HG02885 (cell line): ENCODE results near the gene NCR3LG1.

ENCODE experiments used
- ATAC-seq: cut with Tn5 transposase; IDR thresholded peaks from one replicate; pipeline ENCODE4 v1.9.1; 2021; ENCODE audit warnings: mild to moderate bottlenecking; ENCODE audit not compliant: unreplicated experiment, poor library complexity

NCR3LG1 gene

GRCh38 chr11:17391493-17392355 is 40.1 kb downstream of the NCR3LG1 start:
- no peak for ATAC-seq

- no peak for ATAC-seq
Observed at GRCh38 chr11:17392872-17393271, 41.3 kb downstream of the NCR3LG1 start.

DNA sequence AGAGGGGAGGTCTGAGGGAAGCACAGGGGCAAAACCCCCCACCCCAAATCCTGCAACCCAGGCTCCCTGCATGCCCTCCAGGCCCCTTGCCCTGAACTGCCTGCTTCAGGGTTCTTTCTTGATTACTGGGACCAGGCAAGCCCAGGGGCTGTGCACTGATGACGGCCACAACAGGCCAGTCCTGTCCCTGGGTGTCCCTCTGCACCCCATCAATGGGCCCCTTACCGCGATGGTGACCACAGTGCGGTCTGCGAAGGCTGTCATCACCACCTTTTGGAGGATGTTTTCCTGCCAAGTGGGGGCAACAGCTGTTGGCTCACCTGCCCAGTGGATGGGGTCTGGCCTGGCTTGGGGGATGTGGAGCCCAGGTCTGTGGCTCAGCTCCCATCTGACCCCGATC is 41.9 kb downstream of the NCR3LG1 start:
- ATAC-seq: no peak

DNA sequence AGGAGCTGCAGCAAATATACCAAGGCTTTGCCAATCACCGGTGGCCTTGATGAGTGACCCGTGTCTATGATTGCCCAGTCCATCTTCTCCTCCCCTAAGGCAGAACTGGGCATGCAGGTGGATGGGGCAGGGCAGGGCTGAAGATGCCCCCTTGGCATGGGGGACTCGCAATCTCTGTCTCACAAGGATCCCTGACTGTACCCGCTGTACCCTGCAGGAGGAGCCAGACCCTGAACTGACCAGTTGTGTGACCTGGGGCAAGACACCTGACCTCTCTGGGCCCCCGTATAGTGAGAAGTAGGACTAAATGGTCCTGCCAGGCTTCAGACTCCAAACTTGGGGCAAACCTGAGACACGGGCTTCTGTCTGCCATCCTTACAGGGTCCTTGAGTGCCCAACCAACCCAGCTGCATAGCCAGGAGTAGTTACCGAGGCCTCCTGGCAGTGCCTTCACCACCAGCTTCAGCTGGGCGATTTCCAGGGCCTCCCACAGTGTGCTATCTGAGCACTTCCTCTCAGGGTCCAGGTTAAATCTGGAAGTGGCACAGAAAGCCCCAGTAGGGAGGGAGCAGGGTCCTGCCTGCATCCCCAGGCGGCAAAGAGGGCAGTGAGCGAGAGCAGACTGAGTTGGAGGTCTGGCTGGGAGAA is 43.3 kb downstream of the NCR3LG1 start:
- ATAC-seq: no peak

DNA sequence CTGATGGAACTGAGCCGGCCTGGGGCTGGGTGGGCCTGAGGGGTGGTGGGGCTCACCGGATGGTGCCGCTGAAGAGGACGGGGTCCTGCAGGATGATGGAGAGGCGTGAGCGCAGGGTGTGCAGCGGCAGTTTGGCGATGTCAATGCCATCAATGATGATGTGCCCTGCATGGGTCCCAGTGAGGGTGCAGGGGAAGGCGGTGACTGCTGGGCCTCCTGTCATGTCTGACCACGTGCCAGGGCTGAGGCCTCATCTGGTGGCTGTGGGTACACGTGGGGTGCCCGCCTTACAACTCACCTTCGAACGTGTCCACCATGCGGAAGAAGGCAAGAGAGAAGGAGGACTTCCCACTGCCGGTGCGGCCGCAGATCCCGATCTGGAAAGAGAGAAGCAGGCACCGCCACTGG is 44.0 kb downstream of the NCR3LG1 start:
- no peak for ATAC-seq

DNA sequence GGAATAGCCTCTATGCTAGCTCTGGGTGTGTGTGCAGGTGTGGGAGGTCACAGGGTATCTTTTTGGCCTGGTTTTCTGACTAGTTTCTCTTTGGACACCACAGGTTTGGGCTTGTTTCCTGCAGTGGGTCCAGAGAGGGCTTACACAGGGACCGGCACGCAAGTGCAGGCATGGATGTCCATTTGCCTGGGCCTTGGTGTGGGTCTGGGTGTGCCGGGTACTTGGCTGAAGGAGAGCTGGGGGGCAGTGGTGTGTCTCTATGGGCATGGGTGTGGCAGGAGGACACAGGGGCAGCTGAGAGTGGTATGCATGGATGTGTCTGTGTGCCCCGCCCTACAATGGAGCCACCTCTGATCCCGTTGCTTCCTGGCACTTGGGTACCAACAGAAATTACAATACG is 44.4 kb downstream of the NCR3LG1 start:
- no peak for ATAC-seq

DNA sequence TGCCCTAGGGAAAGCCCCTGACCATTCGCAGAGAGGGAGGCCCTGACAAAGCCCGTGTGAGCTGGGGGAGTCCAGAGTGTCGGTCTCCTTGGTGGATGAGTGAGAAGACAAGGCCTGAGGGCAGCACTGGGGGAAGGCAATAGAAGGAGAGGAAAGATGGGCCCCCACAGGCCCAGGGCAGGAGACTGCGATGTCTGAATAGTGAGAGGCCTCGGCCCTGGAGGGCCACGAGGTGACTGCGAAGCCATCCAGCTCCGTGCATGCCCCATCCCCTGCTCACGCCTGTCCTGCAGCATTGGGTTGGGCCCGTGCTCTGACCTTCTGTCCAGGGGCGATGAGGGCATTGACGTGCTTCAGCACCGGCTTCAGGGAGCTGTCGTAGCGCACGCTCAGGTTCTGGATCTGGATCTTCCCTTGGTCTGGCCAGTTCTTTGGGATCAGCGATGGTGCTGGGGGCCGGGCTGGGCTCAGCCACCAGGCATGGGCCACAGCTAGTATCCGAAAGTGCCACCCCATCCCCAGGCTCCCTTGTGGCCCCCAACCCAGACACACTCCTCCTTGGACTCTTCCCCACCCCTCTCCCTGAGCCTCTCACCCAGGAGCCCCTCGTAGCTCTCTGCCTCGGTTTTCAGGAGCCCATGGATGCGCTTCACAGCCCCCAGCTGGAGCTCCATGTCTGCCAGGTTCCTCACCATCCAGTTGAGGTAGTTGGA is 45.2 kb downstream of the NCR3LG1 start:
- no peak for ATAC-seq

- no peak for ATAC-seq
Observed at GRCh38 chr11:17397311-17398002, 45.9 kb downstream of the NCR3LG1 start.

- no peak for ATAC-seq
Observed at GRCh38 chr11:17399236-17399635, 47.6 kb downstream of the NCR3LG1 start.

DNA sequence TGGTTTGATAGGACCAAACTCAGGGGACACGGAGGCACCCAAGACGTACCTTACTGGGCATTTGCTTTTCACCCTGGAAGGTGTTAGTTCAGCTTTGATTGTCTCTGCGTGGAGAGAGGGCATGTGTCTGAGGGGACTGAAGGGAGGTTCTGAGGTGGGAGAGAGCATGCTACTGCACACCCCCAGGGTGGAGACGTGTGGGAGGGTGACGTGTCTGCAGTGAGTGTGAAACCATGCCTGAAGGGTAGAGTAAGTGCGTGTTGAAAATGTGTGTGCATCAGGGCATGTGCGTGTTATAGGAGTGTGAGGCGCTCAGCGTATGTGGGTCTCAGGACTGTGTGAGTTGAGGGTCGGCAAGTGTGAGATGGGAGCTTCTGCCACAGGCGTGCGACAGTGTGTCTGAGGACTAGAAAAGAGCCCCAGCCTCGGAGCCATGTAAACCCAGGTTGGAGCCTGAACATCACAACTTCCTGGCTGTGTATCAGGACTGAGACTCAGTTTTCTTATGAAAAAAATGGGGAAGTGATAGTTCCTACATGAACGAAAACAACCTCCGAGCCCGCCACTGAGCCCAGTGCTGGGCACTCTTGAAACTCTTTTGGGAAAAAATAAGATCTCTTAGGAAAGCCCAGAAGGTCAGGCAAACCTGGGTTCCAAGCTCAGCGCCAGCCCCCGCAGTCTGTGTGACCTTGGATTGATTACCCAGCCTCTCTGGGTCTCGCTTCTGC is 48.6 kb downstream of the NCR3LG1 start:
- peak; percentile 76 for ATAC-seq

- no peak for ATAC-seq
Observed at GRCh38 chr11:17401316-17401715, 49.7 kb downstream of the NCR3LG1 start.

DNA sequence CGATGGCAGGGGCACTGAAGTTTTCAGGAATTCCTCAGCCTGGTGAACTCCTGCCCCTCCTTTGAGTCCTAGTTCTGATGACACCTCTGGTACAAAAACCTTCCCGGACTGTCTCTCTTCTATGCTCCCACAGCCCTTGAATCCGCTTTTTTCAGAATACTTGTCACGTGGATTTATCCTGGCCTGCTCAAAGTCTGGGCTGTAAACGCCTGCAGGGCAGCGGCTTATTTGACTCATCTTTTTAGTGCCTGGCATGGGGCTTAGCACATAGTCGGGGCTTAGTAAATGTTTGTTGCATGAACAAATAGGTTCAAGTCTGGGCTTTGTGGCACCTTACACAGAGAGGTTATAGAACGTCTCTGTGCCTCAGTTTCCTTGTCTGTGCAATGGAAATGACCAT is 50.2 kb downstream of the NCR3LG1 start:
- ATAC-seq: no peak

DNA sequence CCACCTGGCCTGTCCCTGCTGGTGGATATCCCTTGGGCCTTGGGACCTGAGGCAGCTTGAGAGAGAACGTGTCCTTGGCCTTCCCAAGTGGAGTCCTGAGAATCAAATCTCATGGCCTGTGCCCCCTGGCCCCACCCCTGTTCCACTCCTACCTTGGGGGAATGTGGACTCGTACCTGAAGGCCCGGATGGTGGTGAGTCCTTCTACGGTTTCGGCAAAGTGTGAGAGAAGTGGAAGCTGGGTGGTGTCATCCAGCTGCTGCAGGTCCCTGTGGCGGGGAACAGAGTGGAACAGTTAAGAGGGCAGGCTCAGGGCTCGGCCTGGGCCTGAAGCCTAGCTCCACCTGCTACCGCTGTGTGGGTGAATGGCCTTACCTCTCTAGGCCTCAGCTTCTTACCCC is 50.9 kb downstream of the NCR3LG1 start:
- ATAC-seq: no peak

DNA sequence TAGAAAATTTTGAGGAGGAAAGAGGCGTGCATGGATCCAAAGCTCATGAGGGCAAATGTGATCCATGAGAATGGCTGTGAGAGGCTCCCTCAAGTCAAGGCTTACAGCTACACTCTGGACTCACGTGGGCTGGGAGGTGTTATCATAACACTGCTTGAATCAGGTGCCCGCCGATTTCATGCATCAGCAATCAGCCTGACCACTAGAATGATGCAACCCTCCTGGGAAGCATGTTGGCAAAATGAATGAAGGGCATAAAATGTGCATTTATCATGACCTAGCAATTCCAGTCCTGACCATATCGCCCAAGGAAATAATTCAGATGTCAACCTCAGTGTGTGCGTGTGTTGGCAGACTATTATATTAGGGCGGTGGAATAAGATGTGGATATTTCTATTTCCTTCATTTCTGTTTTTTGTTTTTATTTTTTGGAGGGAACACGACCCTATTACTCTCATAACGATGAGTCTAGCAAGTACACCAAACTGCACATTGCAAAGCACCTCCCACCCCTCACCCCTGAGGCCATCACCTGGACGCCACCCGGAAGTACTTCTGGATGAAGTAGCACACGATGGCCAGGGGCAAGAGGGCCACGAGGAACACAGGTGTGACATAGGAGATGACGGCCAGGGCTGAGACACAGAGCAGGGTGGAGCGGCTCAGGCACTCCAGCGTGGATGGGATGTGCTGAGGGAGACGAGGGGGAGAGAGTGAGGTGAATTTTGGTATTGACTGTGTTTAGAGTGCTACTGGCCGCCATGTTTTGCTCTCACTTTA is 52.6 kb downstream of the NCR3LG1 start:
- ATAC-seq: no peak

DNA sequence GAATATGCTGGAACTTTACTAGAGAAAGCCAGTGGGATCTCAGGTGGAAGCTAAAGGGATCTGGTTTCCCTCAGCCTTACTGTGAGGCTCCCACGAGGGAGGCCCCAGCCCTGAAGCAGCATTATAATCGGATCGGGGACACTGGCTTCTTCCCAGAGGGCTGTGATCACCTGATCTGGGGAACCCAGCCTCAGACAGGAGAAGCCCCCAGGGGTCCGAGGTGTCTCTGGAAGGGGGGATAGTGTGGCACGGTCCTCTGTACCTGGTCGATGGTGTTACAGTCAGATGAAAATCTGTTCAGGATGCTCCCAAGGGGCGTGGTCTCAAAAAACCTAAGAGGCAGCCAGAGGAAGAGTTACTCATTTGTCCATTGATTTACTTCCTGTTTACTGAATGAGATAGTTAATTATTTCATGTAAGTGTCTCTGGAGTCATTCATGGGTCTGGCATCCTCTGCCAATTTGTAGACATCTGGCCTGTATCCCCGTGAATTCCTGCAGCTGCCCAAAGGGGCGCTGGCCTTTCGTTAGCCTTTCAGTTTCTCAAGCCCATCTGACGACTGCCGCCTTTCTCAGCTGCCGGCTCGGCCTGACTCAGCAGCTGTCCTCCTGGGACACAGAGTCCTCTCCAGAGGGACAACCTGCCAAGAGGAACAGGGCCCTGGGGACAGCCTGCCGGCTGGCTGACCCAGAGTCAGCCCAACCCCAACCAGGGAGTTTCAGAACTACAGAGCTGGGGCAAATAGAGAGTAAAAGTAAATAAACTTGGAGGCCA is 53.8 kb downstream of the NCR3LG1 start:
- ATAC-seq: no peak

DNA sequence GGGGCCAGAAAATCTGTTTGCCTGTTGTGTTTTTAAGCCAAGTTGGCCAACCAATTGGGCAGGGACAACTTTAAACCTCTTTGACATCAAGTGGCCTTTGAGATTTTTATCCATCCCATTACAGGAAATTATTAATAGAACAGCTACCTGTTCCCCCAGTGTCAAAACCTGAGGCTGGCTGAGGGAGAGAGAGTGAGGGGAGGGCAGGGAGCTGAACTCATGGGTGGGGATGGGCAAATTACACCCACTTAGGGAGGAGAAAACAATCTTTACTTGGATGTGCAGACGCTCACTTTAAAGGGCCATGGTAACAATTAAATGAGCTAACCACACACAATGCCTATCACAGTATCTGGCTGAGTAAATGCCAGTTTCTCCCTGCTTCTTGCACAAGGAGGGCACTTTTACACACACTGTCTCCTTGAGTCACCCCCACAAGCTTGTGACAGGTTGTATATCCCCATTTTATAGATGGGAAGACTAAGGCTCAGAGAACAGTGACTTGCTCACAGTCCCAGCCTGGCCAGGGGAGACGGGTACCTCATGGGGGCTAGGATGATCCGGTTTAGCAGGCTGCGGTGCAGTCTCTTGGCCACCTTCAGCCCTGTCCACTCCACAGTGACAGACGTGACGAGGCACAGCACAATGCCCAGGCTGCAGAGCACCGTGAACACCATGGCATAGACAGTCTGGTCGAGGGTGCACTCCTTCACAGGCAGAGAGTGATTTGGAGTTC is 54.6 kb downstream of the NCR3LG1 start:
- no peak for ATAC-seq

- ATAC-seq: no peak
Observed at GRCh38 chr11:17406818-17407149, 55.2 kb downstream of the NCR3LG1 start.

DNA sequence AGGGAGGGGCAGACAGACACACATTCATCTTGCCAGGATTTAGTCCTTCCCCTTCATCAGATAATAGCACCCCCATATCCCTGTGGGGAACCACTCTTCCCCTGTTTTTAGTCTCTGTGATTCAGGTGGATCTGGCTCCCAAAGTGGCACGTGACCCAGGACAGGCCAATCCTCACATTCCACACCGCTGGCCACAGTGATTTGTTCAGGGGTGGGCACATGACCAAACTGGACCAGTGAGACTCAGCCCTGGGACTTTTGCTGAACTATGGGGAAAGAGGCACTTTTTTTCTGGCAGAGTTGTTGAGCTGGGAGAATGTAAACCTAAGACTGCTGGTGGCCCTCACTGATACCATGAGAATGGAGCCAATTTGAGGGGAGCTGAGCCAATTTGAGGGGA is 56.0 kb downstream of the NCR3LG1 start:
- no peak for ATAC-seq
